Activated CD4-positive, alpha-beta T cell treated with anti-CD3 and anti-CD28 coated beads for 36 hours (primary cell): ENCODE data around the gene ZBED3. TPM values are rescaled to one million over a fixed set of nuclear protein-coding genes. Genes with fewer than 3 reads are reported as not detected.

ENCODE experiments used
- total RNA-seq, 2 experiments: library from RNA; stranded (reverse); gene quantifications; one replicate each; pipeline ENCODE4 v1.2.3, GENCODE V29; 2021

ZBED3 gene
- total RNA-seq, 2 experiments from 2014 or later = 2.2 to 2.9 TPM

Other genes starting within 250 kb of the ZBED3 start
- gene S100Z, start 237.3 kb downstream of the ZBED3 start, total RNA-seq = 1 to 10 TPM; 1.3 to 2.1 TPM
- under 1 TPM; 0.23 to 0.27 TPM for gene CRHBP, start 134.2 kb downstream of the ZBED3 start, total RNA-seq
- gene AGGF1, start 56.9 kb downstream of the ZBED3 start, total RNA-seq = 10 to 100 TPM; 25.5 to 33.2 TPM
- not detected for gene PDE8B, start 123.4 kb upstream of the ZBED3 start, total RNA-seq